H1 (cell line): Measurements from ENCODE around the gene BCAM. TPM values are rescaled to one million over a fixed set of nuclear protein-coding genes. Genes with fewer than 3 reads are reported as not detected.

ENCODE experiments used
- CTCF ChIA-PET: fragments of 300-600 bp; sonication (Branson Sonifier 250); formaldehyde crosslinking; loops from one replicate; lab custom pipeline; 2021; ENCODE audit not compliant: partially characterized antibody; lab: Charles Lee
- POLR2A ChIA-PET: fragments of 300-600 bp; sonication (Branson Sonifier 250); formaldehyde crosslinking; loops from one replicate; lab custom pipeline; 2021; ENCODE audit warnings: inconsistent platforms; ENCODE audit not compliant: partially characterized antibody; lab: Charles Lee
- DNase-seq, 2 experiments: peaks; one replicate each; pipeline versions ENCODE4 v3.0.0 to v3.0.0-alpha.2; 2010 to 2022; ENCODE audit warnings: low spot score in 2 of 2, low read depth in 1 of 2, mixed read lengths in 1 of 2
- FAIRE-seq: peaks from 2 replicates; lab custom pipeline; 2011; peaks lifted over from hg19 to GRCh38; lab: Jason Lieb, UNC
- H2AFZ ChIP-seq: 2 replicates; pipeline ENCODE4 v1.8.1; 2012; ENCODE audit warnings: low read length, inconsistent platforms
- H2AK5ac ChIP-seq: 2 replicates; pipeline ENCODE4 v1.6.1; 2013; ENCODE audit warnings: low read depth, low read length
- H2BK120ac ChIP-seq: replicated peaks from 2 replicates; pipeline ENCODE3; 2013; ENCODE audit warnings: low read depth, low read length, inconsistent platforms
- H2BK12ac ChIP-seq: 2 replicates; pipeline ENCODE4 v1.6.1; 2013; ENCODE audit warnings: low read depth, low read length
- H2BK15ac ChIP-seq: 2 replicates; pipeline ENCODE4 v1.6.1; 2013; ENCODE audit warnings: low read length
- H2BK20ac ChIP-seq: 2 replicates; pipeline ENCODE4 v1.6.1; 2013; ENCODE audit warnings: low read length
- H2BK5ac ChIP-seq: 2 replicates; pipeline ENCODE4 v1.6.1; 2013; ENCODE audit warnings: low read depth, low read length
- H3K14ac ChIP-seq: 2 replicates; pipeline ENCODE4 v1.6.1; 2013; ENCODE audit warnings: inconsistent platforms; ENCODE audit not compliant: insufficient read length
- H3K18ac ChIP-seq: 2 replicates; pipeline ENCODE4 v1.6.1; 2013; ENCODE audit warnings: low read length; ENCODE audit errors: extremely low read depth
- H3K23ac ChIP-seq: 2 replicates; pipeline ENCODE4 v1.6.1; 2013; ENCODE audit warnings: inconsistent platforms; ENCODE audit not compliant: insufficient read length
- H3K23me2 ChIP-seq: 2 replicates; pipeline ENCODE4 v1.6.1; 2013; ENCODE audit warnings: low read depth, low read length
- H3K27ac ChIP-seq: 2 replicates; pipeline ENCODE4 v1.6.1; 2011; ENCODE audit warnings: low read depth, low read length, inconsistent platforms
- H3K27me3 ChIP-seq, 4 experiments: replicated peaks in 1 of 4; 1 replicate in 1 of 4; 2 replicates in 3 of 4; pipeline versions ENCODE4 v1.6.1 to v1.8.1; 2011 to 2013; ENCODE audit warnings: low read length in 3 of 4, mild to moderate bottlenecking in 3 of 4, inconsistent platforms in 2 of 4, mixed read lengths in 2 of 4, moderate library complexity in 1 of 4; ENCODE audit not compliant: control insufficient read depth in 3 of 4, insufficient read depth in 3 of 4; ENCODE audit errors: extremely low read depth in 1 of 4
- H3K36me3 ChIP-seq, 4 experiments: 2 replicates each; pipeline versions ENCODE4 v1.6.1 to v1.8.1; 2011 to 2013; ENCODE audit warnings: mild to moderate bottlenecking in 4 of 4, low read length in 3 of 4, moderate library complexity in 2 of 4, control low read depth in 1 of 4, inconsistent platforms in 1 of 4; ENCODE audit not compliant: insufficient read depth in 4 of 4, control insufficient read depth in 2 of 4
- H3K4ac ChIP-seq: replicated peaks from 2 replicates; pipeline ENCODE3; 2013; ENCODE audit warnings: low read length, low read depth, mixed read lengths, inconsistent platforms; ENCODE audit not compliant: insufficient read length
- H3K4me1 ChIP-seq, 4 experiments: replicated peaks in 1 of 4; 1 replicate in 1 of 4; 2 replicates in 3 of 4; pipeline versions ENCODE4 v1.6.1 to v1.8.1; 2011 to 2013; ENCODE audit warnings: low read length in 3 of 4, inconsistent platforms in 2 of 4, mixed read lengths in 1 of 4; ENCODE audit not compliant: insufficient read depth in 4 of 4, control insufficient read depth in 3 of 4
- H3K4me2 ChIP-seq, 2 experiments: 2 replicates each; pipeline versions ENCODE4 v1.6.1 to v1.8.1; 2011 to 2013; ENCODE audit warnings: low read depth in 2 of 2, low read length in 2 of 2, control low read depth in 1 of 2, inconsistent platforms in 1 of 2, mild to moderate bottlenecking in 1 of 2; ENCODE audit not compliant: insufficient read depth in 1 of 2
- H3K4me3 ChIP-seq, 4 experiments: fragments of 200-600, 300-600 bp in 1 of 4; sonication (generic), shearing (Covaris generic), sonication (Bioruptor Twin) in 1 of 4; 2 replicates each; pipeline versions ENCODE4 v1.5.1 to v1.8.1; 2011 to 2016; ENCODE audit warnings: low read length in 4 of 4, low read depth in 3 of 4, control low read depth in 2 of 4, inconsistent platforms in 2 of 4, mild to moderate bottlenecking in 2 of 4, mixed read lengths in 1 of 4, moderate library complexity in 1 of 4; ENCODE audit not compliant: insufficient read depth in 2 of 4; ENCODE audit errors: extremely low read depth in 1 of 4
- H3K56ac ChIP-seq: replicated peaks from 2 replicates; pipeline ENCODE3; 2013; ENCODE audit warnings: low read depth, mild to moderate bottlenecking, mixed read lengths, low read length, inconsistent platforms; ENCODE audit not compliant: insufficient read length
- H3K79me1 ChIP-seq: 2 replicates; pipeline ENCODE4 v1.6.1; 2013; ENCODE audit warnings: low read depth, low read length, control low read depth
- H3K79me2 ChIP-seq, 2 experiments: 2 replicates each; pipeline versions ENCODE4 v1.6.1 to v1.8.1; 2012 to 2013; ENCODE audit warnings: low read length in 2 of 2, mild to moderate bottlenecking in 2 of 2, inconsistent platforms in 1 of 2; ENCODE audit not compliant: insufficient read depth in 2 of 2, control insufficient read depth in 1 of 2
- H3K9ac ChIP-seq, 4 experiments: replicated peaks in 1 of 4; 1 replicate in 1 of 4; 2 replicates in 3 of 4; pipeline versions ENCODE4 v1.6.1 to v1.8.1; 2011 to 2013; ENCODE audit warnings: low read depth in 3 of 4, low read length in 3 of 4, control low read depth in 2 of 4, mild to moderate bottlenecking in 2 of 4, moderate library complexity in 2 of 4, inconsistent platforms in 1 of 4; ENCODE audit errors: extremely low read depth in 1 of 4
- H3K9me3 ChIP-seq, 2 experiments: 2 replicates each; pipeline versions ENCODE4 v1.6.1 to v1.8.1; 2012 to 2013; ENCODE audit warnings: mild to moderate bottlenecking in 2 of 2, moderate library complexity in 2 of 2, control low read depth in 1 of 2, inconsistent platforms in 1 of 2, low read depth in 1 of 2, low read length in 1 of 2, mixed read lengths in 1 of 2; ENCODE audit not compliant: insufficient read depth in 2 of 2
- H4K20me1 ChIP-seq, 2 experiments: replicated peaks in 1 of 2; 2 replicates each; pipeline versions ENCODE3 to v1.8.1; 2011 to 2013; ENCODE audit warnings: inconsistent platforms in 2 of 2, low read length in 2 of 2, mild to moderate bottlenecking in 1 of 2; ENCODE audit not compliant: insufficient read depth in 2 of 2, control insufficient read depth in 1 of 2
- H4K5ac ChIP-seq: 2 replicates; pipeline ENCODE4 v1.6.1; 2013; ENCODE audit warnings: low read length, low read depth, mixed read lengths, inconsistent platforms; ENCODE audit not compliant: insufficient read length
- H4K8ac ChIP-seq: 2 replicates; pipeline ENCODE4 v1.8.0; 2013; ENCODE audit warnings: mild to moderate bottlenecking, moderate library complexity, low read length, inconsistent platforms; ENCODE audit not compliant: insufficient read depth; ENCODE audit errors: extremely low read depth
- H4K91ac ChIP-seq: replicated peaks from 2 replicates; pipeline ENCODE3; 2013; ENCODE audit warnings: low read length, mixed read lengths, inconsistent platforms; ENCODE audit not compliant: insufficient read length
- ASH2L ChIP-seq: fragments of 200-600, 300-600 bp; sonication (generic); IDR thresholded peaks from one replicate; pipeline ENCODE4 v1.7.1; 2017; ENCODE audit warnings: low read length
- BACH1 ChIP-seq: IDR thresholded peaks from 2 replicates; pipeline ENCODE4 v1.6.1; 2012; ENCODE audit warnings: low read length, improper control_type of control experiment
- EP300 ChIP-seq, 2 experiments: IDR thresholded peaks; 1 replicate in 1 of 2; 2 replicates in 1 of 2; pipeline ENCODE4 v1.6.1; 2011 to 2012; ENCODE audit warnings: low read depth in 2 of 2, low read length in 2 of 2, mild to moderate bottlenecking in 2 of 2, borderline replicate concordance in 1 of 2, inconsistent platforms in 1 of 2, moderate library complexity in 1 of 2
- EZH2 ChIP-seq: fragments of 200-600 bp; sonication (generic); IDR thresholded peaks from 2 replicates; pipeline ENCODE4 v1.7.1; 2012; ENCODE audit warnings: low read depth, mild to moderate bottlenecking, moderate library complexity, low read length, inconsistent platforms; ENCODE audit not compliant: severe bottlenecking
- KDM1A ChIP-seq: fragments of 200-600, 300-600 bp; sonication (generic); IDR thresholded peaks from 2 replicates; pipeline ENCODE4 v1.7.1; 2016; ENCODE audit warnings: mild to moderate bottlenecking, low read length, borderline replicate concordance
- SAP30 ChIP-seq: fragments of 300-600 bp; sonication (generic); IDR thresholded peaks from 2 replicates; pipeline ENCODE4 v1.7.1; 2012; ENCODE audit warnings: low read length, moderate library complexity, mild to moderate bottlenecking, inconsistent platforms; ENCODE audit not compliant: insufficient read depth, insufficient replicate concordance
- SIN3A ChIP-seq, 2 experiments: IDR thresholded peaks in 1 of 2; conservative IDR thresholded peaks in 1 of 2; 2 replicates each; pipeline ENCODE4 v1.6.1; 2011 to 2012; ENCODE audit warnings: low read length in 2 of 2, improper control_type of control experiment in 1 of 2, low read depth in 1 of 2, mild to moderate bottlenecking in 1 of 2
- SP1 ChIP-seq: IDR thresholded peaks from 2 replicates; pipeline ENCODE4 v1.6.1; 2011; ENCODE audit warnings: low read depth, low read length
- USF2 ChIP-seq: IDR thresholded peaks from 2 replicates; pipeline ENCODE4 v1.6.1; 2011; ENCODE audit warnings: low read length, improper control_type of control experiment
- YY1 ChIP-seq: IDR thresholded peaks from 2 replicates; pipeline ENCODE4 v1.6.1; 2011; ENCODE audit warnings: low read depth, mild to moderate bottlenecking, low read length
- WGBS, 2 experiments: shearing (Covaris generic) in 1 of 2; methylation state at CpG; one replicate each; pipeline versions ENCODE4 v1.1.6 to v1.1.7; 2013 to 2015; ENCODE audit warnings: low lambda C conversion rate in 2 of 2, mixed read lengths in 2 of 2, inconsistent platforms in 1 of 2, low coverage in 1 of 2, missing lambda C conversion rate in 1 of 2; ENCODE audit not compliant: insufficient replicate concordance in 2 of 2, insufficient coverage in 1 of 2, insufficient read length in 1 of 2; ENCODE audit errors: extremely low coverage in 1 of 2, missing lambda C conversion rate in 1 of 2; 5-methylcytosine and 5-hydroxymethylcytosine counted together
- polyA plus RNA-seq, 7 experiments: library from polyadenylated mRNA; depleted of rRNA in 3 of 7; stranded (reverse) in 5 of 7; unstranded in 2 of 7; fragments of >200 nt in 5 of 7; fragments of 200-250 nt in 2 of 7; gene quantifications; 1 replicate in 5 of 7; 2 replicates in 1 of 7; 4 replicates in 1 of 7; pipeline versions ENCODE4 v1.2.1 to v1.2.3, GENCODE V29; 2011 to 2013; ENCODE audit warnings: missing spikeins in 2 of 7, mixed read lengths in 2 of 7
- total RNA-seq: library from RNA; stranded (reverse); fragmentation: NEBNext Ultra II Directional; extraction: Animal tissue kit (Norgen Biotek cat#: 25700); gene quantifications from 2 replicates; pipeline ENCODE4 v1.2.1, GENCODE V29; 2021
- TF ChIP-seq, protein P1 (sequence below): IDR thresholded peaks from 2 replicates; pipeline ENCODE4 v1.6.1; 2011; ENCODE audit warnings: low read depth, mild to moderate bottlenecking, low read length; ENCODE audit not compliant: insufficient read depth

BCAM gene
- total and polyA plus RNA-seq, 2 of the 8 experiments (the other 6 are each of a cell fraction or from before 2014, with no cell fraction given), result 32.5 to 81.4 TPM

- no peak overlapping the region for H3K14ac ChIP-seq
- POLR2A ChIA-PET, result interaction anchor here (0.6 to 1.1 kb wide), 5 partner anchors 10 to 118 kb away, joined by 3 to 5 read pairs (median 3); no protein-coding TSS in a partner anchor
- WGBS, 2 experiments, result 92% methylated on average over 3 of the region's 3 CpGs; no CpG with 5 or more reads in 1 of the 2 experiments
- no peak overlapping the region for H3K18ac ChIP-seq
- no peak overlapping the region for H4K91ac ChIP-seq
- no peaks in the 10 kb centered on the region for H3K36me3 ChIP-seq
- peaks cover 2% of the 10 kb centered on the region; the same call in 1 of the 2 replicates for H3K23me2 ChIP-seq
- no peak overlapping the region for H2AFZ ChIP-seq
- no peak overlapping the region for H2BK20ac ChIP-seq
- no peak overlapping the region for H3K23ac ChIP-seq
- no peak overlapping the region for H2BK120ac ChIP-seq
- no peaks in the 10 kb centered on the region; the same call in 1 of the 2 replicates for H3K79me1 ChIP-seq
- H3K4me1 ChIP-seq, result peaks cover 0 to 9% (median 4%) of the 10 kb centered on the region in 4 experiments; a peak in 6 of 7 replicates
- H3K9me3 ChIP-seq, result peaks cover 0 to 6% of the 10 kb centered on the region in 2 experiments; a peak in 2 of 4 replicates
- H4K5ac ChIP-seq, result no peak overlapping the region
- no peak for FAIRE-seq
- no peak overlapping the region for H3K4me3 ChIP-seq
- H2AK5ac ChIP-seq, result no peak overlapping the region
- CTCF ChIA-PET, result interaction anchor here (0.7 to 16.4 kb wide), 14 partner anchors 10 to 202 kb away, joined by 3 to 468 read pairs (median 12); partner anchors contain the start of gene BCAM
- H2BK15ac ChIP-seq, result no peak overlapping the region
- no peak overlapping the region for H3K27ac ChIP-seq
- no peak for DNase-seq
- no peak overlapping the region for H4K8ac ChIP-seq
- no peaks in the 10 kb centered on the region for H4K20me1 ChIP-seq
- H3K9ac ChIP-seq, result no peak overlapping the region
- no peak overlapping the region for H2BK5ac ChIP-seq
- H3K27me3 ChIP-seq, result peaks cover 0 to 2% (median 0%) of the 10 kb centered on the region in 4 experiments; a peak in 2 of 7 replicates
- no peak overlapping the region for H3K4me2 ChIP-seq
- no peak overlapping the region for H3K56ac ChIP-seq
- H3K4ac ChIP-seq, result no peak overlapping the region
- H3K79me2 ChIP-seq, result no peaks in the 10 kb centered on the region
- no peak overlapping the region for H2BK12ac ChIP-seq
- TF ChIP-seq USF2 (no peak), EZH2 (no peak), SP1 (no peak), YY1 (no peak), ASH2L (no peak), SIN3A (conservative IDR thresholded peaks at IDR 0.05 in 1 of 2, IDR thresholded peaks at IDR 0.05 in 1 of 2; ENCODE audit: low read depth in 1 of 2, low read length in 2 of 2) (no peak), EP300 (IDR thresholded peaks at IDR 0.05; ENCODE audit: borderline replicate concordance in 1 of 2, low read depth in 2 of 2, low read length in 2 of 2) (no peak), KDM1A (no peak), BACH1 (no peak), SAP30 (no peak)
- TF ChIP-seq, protein P1, sequence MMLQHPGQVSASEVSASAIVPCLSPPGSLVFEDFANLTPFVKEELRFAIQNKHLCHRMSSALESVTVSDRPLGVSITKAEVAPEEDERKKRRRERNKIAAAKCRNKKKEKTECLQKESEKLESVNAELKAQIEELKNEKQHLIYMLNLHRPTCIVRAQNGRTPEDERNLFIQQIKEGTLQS, result no peak
Observed at GRCh38 chr19:44772959-44773358, 35.9 kb upstream of the BCAM start.
